Inferior parietal cortex (tissue), 1 donor: Measurements from ENCODE around the gene UQCR11.
A peak's percentile ranks its signal among the peaks of the same experiment; 100 is the strongest.

Source experiments
- DNase-seq: peaks from one replicate; pipeline ENCODE4 v3.0.0-alpha.2; 2016; ENCODE audit errors: extremely low spot score

The UQCR11 gene

DNA sequence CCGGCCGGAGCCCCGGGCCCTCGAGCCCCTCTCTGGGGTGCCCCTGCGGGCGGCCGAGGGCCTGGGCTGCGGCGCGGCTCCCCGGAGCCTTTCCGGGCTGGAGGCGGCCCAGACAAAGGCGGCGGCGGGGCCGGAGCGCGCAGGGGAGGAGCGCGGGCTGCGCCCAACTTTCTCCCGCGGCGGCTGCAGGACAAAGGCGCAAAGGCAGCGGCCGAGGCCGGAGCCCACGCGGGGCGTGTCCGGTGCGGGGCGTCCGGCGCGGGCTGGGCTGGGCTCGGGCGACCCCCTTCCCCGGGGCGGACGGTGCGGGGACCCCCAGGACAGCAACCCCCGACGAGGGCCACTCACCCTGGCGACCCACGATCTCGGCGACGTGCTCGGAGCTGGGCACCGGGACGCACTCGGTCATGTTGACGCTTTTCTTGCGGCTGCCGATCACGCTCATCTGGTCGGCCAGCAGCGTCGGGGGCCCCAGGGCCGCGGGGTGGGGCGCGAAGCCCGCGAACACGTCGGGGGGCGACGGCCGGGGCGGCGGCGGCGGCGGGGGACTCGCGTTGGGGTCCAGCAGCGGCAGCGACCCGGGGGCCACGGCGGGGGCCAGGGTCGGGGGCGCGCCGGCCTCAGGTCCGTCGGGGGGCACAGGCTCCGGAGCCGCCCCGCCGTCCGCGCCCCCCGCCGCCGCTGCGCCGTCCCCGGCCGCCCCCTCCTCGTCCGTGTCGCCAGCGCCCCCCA, 38.0 kb downstream of the UQCR11 start:
- DNase-seq: no peak

DNA sequence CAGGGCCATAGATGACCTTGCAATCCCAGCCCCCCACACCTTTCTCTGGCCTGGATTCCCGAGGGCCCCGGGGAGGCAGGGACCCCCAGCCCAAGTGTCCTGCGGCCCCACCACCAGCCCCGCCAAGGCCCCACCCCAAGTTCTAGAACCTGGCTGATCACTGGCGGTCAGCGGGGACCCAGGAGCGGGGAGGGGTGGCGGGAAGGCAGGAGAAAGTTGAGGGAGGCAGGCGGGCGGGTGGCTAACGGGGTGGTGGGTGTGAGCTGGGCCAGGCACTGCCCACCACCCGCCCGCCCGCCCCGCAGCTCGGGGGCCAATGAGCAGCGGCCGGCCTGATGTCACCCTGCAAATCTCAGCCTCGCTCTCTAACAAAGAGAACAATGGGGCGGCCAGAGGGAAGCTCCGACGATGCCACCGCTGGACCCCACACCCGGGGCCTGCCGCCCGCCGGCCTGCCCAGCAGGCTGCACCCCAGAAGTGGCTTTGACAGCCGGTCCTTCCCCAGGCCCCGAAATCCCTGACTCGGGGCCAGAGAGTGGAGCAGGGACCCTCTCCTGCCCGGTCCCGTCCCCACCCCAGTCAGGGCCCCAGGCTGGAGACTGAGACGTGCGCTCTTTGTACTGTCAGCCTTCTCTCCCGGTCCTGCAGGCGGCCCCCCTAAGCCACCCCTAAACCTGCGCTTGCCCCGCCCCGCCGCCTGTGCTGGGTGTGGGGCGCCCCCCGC, 38.7 kb downstream of the UQCR11 start:
- peak; percentile 79 for DNase-seq

DNA sequence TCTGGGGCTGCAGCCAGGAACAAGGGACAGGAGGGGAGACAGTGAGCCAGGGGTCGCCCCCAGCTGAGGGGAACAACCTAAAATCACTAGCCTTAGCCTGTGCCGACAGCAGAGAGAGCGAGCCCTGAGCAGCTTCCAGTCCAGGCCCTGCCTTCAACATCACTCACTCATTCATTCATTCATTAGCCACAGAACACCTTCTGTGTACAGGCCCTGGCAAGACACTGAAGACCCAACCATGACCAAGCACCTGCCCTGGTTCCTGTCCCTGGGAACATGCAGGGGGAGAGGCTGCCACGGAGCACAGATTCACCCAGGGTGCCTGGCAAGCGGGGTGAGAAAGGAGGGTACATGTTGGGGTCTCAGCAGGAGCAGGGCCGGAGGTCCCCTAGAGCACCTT, 42.0 kb downstream of the UQCR11 start:
- no peak for DNase-seq

GRCh38 chr19:1561236-1561842, 43.9 kb downstream of the UQCR11 start:
- DNase-seq: no peak

DNA sequence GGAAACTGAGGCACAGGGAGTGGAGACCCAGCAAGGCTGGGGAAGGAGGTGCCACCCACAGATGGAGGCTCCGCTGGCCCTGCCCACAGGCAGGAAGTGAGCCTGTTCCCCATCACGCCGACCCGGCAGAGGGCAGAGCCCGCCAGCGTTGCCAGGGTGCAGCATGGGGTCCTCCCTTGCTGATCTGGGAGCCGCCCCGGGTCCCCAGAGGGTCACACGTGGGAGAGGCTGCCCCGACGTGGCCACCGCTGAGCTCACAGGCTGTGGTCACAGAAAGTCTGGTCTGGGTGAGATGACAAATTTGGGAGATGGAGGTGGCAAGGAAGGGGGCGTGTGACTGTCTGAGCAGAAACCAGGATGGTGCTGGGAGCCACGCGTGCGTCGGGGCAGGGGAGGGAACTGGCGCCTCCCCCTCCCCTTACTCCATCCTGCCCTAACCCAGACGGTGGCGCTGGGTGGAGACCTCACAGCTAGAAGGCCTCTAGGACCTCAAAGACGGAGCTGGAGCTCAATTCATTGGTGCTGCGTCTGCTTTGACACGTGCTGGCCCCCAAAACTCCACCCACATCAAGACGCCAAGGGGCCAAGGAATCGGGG, 44.9 kb downstream of the UQCR11 start:
- no peak for DNase-seq

DNA sequence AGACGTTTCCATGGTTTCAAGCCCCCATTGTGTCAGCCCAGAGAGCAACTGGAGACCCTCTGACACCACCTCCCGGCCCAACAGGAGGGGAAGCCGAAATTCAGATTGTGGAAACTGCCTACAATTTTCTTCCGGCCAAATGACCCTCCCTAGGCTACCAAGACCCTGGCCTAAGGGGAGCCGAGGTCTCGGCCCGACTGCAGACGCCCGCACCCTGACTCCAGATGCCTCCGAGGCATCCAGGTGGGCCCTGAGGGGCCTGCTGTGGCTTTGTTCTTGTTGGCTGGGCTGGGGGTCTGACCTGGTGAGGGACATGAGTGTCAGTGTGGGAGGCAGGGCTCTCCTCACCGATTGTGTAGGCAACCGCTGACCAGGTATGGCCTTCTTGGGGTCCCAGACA, 46.7 kb downstream of the UQCR11 start:
- no peak for DNase-seq

GRCh38 chr19:1556390-1557070, 48.7 kb downstream of the UQCR11 start:
- no peak for DNase-seq

- DNase-seq: no peak
These were observed 49.5 kb downstream of the UQCR11 start for GRCh38 chr19:1555487-1556389.

- no peak for DNase-seq
These were observed 50.3 kb downstream of the UQCR11 start for GRCh38 chr19:1554968-1555367.

GRCh38 chr19:1553415-1553814, 51.8 kb downstream of the UQCR11 start:
- no peak for DNase-seq

DNA sequence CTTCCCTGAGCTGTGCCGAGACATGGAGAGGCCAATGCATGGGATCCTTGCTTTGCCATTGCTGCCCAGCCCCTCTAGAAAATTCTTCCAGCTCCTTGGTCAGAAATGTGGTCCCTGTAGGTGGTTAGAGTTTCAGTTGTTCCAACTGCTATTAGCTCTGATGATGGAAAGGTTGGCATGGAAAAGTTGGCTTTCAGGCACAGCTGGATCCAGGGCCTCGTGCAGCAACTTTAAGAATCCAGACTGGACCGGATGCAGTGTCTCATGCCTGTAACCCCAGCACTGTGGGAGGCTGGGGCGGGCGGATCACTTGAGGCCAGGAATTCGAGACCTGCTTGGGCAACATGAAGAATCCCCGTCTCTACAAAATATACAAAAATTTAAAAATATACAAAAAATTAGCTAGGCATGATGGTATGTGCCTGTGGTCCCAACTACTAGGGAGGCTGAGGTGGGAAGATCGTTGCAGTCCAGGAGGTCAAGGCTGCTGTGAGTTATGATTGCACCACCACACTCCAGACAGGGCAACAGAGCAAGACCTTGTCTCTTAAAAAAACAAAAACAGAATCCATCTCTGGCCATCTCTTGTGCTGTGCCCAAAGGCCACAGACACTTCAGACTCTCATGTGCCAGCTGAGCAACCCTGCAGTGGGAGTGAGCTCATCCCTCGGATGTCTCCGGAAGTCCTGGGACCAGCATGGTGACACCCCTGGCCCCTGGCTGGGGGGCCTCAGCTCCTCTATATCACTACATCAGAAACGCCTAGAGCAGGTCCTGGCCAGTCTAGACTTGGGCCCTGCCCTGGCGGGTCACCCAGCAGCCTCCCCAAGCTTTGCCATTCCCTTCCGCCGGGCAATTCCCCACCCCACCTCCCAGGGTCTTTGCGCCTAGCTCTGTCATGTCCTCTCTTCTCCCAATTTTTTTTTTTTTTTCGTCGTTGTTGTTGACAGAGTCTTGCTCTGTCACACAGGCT, 53.9 kb downstream of the UQCR11 start:
- no peak for DNase-seq

DNA sequence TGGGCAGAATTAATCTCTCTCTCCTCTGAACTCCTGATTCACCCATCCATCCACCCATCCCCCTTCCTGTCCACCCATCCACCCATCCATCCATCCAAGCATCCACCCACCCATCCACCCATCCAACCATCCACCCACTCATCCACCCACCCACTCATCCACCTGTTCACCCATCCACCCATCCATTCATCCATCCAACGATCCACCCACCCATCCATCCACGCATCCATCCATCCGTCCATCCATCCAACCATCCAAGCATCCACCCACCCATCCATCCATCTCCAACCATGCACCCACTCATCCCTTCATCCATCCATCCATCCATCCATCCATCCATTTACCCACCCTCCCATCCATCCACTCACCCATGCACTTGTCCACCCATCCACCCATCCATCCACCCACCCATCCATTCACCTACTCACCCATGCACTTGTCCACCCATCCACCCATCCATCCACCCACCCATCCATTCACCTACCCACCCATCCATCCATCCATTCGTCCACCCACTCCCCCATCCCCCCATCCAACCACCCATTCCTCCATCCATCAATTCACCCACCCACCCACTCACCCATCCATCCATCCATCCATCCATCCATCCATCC, 55.8 kb downstream of the UQCR11 start:
- DNase-seq: no peak
